ENCODE measurements around the gene WWC2.
"Not testable (repeated sequence)": the region's sequence is repeated elsewhere in the genome, so short reads cannot be mapped to it uniquely, and the experiment has no call there.

Gene WWC2

DNA sequence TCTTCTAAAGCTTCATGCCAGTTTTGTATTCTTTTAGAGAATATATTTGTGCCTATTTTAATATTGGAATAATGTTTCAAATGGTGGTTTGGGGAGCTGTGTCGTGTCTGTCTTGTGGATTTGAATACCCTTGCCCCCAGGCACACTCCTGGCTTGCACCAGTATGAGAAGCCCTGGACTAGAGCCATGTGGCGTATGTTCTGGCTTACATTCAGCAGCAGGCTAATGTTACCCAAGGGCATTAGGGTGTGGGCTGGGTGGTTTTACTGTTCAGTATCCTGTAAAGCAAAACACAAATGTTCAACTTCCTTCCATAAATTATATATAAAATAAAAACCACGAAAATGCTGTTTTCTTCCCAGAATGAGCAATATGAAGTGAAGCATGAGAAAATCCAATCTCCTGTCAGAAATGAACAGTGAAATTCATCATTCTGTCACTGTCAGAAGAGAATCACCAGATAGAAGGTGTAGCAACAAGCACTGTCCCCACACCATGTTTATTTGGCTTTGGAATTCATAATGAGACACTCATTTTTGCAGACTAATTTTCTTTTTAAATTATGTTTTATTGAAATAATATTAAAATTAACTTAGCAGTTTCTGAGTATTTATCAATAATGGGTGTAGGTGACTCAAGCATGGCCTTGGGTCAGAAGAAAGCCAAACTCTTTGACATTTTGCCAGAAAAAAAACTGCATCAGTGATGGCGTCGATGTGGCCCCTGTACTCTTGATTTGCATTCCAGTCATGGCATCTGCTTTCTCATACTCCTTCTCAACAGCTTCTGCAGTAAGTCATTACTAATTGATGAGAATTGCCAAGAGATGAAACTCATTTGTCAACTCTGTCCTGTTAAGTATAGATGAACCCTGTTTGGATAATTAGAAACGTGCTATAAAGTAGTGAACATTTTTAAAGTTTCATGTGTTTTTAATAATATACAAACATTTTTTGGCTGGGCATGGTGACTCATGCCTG lies 43.8 kb downstream of the WWC2 start:
- DNase-seq (ENCODE audit: low read depth in 2 of 2), result no peak

DNA sequence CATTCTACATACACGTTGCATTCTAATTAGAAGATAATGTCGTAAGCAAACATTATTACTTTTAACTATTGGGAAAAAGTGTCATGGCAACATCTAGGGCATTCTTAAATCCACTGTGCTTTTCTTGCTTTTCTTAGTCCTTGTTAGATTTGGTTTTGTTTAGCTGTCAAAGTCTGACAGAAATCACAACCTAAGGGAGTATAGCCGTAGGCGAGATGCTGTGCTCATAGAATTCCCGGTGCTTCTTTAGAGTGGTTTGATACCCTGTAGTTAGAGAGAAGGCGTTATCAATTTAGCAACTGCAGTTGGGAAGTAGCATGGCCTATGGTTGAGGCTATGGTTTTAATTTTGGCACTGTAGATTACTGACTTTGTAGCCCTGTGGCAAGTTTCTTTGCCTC lies 45.7 kb downstream of the WWC2 start:
- DNase-seq (ENCODE audit: low read depth in 2 of 2), result no peak

DNA sequence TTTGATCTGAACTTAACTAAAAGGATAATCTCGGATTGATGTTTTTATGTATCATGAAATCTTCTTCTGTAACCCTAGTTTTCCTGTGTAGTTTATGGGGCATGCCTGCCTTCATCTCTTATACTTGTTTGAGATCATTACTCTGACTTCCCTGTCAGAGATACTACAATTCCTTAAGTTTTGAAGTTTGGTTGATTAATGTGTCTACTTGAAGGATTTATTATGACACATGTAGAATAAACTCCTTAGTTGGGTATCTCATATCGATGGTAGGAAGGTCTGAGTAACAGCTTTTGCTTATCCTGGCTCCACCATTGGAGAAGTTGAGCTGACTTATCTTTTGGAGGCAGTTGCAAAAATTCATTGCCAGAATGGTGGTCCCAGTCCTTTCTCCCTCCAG lies 46.7 kb downstream of the WWC2 start:
- DNase-seq (ENCODE audit: low read depth in 2 of 2), result no peak

DNA sequence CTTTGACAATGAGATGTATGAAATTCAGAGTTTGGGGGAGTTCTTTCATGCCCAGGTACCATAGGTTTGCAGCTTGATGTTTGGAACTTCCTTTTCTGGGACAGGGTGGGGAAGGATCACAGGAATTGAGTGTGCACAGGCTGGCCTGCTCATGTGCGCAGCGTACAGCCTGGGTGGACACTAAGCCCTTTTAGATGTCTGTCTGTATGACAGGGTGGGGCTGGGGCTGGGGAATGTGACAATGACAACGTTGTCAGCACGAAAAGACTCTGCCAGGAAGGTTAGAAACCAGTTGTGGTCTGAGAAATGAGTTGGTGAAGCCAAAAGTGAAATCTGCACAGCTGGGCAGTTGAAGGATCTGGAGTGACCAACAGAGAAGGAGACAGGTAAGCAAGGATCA lies 47.4 kb downstream of the WWC2 start:
- no peak for DNase-seq (ENCODE audit: low read depth in 2 of 2)

DNA sequence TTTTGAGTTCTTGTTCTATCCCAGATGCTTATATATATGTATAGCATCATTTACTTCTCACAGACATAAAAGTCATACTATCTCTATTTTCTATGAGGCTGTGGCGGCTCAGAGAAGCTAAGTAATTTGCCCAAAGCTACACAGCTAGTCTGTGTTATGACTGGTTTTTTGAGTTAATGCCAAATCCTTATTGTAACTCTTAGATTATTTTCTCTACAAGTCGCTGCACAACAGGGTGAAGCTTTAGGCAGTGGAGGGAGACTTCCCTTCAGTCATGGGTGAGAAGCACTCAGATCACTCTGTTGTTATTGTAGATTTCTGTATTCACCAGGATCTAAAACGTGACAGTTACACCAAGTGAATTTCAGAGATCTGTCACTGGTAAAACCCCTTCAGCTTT lies 48.1 kb downstream of the WWC2 start:
- DNase-seq (ENCODE audit: low read depth in 2 of 2), result no peak

DNA sequence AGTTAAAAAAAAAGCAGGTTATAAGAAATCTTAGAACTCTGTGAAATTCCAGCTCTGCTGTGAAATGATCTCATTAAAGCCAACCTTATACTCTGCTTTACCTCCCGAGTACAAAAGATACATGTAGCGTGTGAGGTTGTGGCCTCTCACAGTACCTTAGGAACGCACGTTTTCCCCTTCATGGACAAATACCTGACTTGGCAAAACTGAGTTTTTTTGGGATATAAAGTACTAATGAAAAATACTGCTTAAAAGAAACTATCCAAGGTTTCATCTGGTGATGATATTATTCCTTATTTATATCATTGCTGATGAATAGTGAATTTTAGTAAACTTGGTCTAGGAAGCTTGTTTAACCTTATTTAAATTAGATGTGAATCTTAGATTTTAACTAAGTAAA lies 48.9 kb downstream of the WWC2 start:
- DNase-seq (ENCODE audit: low read depth in 2 of 2), result no peak

DNA sequence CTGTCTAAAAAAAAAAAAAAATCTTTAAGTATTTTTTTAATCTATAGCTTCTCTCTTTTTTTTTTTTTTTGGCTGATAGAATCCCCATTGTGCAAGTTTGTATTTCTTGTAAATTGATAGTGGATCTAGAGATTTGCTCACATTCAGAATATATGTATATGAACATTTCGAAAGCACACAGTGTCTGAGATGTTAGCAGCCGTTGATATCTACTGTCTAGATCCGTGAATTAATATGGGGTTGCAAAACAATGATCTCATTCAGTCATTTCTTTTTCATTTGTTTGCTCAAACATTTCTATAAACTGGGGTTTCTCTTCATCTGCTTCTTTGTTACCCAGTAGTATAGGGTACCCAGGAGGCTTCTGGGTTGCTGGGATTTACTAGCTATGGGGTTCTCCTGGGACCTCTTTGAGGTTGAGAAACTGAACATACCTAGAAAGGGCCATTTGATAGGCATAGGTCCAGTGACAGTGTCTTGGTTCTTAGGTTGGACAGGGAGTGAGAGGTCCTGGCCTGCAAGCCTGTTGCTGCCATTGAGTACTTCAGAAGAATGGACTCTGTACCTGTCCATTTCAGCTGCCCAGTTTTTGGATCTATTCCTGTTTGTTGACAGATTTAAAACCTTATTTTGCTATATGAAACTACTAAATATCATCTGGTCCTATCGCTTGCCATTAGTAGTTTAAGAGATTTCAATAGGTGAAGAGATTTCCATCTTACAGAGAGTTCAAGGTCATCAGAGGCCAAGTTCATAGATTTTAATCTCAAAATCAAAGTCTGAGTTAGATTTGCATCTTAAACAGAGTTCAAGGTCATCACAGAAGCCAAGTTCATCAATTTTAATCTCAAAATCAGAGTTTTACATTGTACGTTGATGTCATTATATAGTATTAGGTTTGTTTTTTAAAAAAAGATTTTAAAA lies 50.8 kb downstream of the WWC2 start:
- no peak for DNase-seq (ENCODE audit: low read depth in 2 of 2)

DNA sequence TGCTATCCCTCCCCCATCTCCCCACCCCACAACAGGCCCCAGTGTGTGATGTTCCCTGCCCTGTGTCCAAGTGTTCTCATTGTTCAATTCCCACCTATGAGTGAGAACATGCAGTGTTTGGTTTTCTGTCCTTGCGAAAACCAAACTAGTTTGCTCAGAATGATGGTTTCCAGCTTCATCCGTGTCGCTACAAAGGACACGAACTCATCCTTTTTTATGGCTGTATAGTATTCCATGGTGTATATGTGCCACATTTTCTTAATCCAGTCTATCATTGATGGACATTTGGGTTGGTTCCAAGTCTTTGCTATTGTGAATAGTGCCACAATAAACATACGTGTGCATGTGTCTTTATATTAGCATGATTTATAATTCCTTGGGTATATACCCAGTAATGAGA lies 51.6 kb downstream of the WWC2 start:
- DNase-seq (ENCODE audit: low read depth in 2 of 2), result not testable (repeated sequence)

DNA sequence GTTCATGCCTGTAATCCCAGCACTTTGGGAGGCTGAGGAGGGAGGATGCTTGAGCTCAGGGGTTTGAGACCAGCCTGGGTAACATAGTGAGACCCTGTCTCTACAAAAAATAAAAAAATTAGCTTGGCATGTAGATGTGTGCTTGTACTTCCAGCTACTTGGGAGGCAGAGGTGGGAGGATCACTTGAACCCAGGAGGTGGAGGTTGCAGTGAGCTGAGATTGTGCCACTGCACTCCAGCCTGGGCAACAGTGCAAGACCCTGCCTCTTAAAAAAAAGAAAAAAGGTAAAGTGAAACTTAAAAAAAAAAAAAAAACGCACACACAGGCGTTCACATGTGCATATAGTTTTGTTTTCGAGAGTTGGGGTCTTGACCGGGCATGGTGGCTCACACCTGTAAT lies 53.2 kb downstream of the WWC2 start:
- DNase-seq (ENCODE audit: low read depth in 2 of 2), result not testable (repeated sequence)

DNA sequence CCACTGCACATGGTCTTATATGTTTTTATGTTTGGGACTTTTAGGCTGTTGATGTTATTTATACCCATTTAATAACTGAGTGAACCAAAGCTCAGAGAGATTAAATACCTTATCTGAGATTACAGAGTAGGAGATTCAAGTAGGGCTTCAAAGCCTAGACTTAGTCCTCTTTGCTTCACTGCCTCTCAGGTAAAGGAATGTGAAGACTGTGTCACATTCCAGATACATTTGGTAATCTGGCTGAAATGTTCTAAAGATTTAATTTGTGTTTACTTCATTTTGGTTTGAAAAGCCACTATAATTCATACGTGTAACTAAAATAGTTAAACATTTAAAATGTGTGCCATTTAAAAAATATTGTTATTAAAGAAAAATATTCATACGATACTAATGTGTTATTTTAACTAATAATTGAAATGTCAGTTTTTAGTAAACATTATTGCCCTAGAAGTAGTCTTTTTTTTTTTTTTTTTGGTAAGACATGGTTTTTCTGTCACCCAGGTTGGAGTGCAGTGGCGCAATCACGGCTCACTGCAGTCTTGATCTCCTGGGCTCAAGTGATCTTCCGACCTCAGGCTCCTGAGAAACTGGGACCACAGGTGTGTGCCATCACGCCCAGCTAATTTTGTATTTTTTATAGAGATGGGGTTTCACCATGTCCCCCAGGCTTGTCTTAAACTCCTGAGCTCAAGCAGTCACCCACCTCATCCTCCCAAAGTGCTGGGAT lies 54.3 kb downstream of the WWC2 start:
- no peak for DNase-seq (ENCODE audit: low read depth in 2 of 2)

DNA sequence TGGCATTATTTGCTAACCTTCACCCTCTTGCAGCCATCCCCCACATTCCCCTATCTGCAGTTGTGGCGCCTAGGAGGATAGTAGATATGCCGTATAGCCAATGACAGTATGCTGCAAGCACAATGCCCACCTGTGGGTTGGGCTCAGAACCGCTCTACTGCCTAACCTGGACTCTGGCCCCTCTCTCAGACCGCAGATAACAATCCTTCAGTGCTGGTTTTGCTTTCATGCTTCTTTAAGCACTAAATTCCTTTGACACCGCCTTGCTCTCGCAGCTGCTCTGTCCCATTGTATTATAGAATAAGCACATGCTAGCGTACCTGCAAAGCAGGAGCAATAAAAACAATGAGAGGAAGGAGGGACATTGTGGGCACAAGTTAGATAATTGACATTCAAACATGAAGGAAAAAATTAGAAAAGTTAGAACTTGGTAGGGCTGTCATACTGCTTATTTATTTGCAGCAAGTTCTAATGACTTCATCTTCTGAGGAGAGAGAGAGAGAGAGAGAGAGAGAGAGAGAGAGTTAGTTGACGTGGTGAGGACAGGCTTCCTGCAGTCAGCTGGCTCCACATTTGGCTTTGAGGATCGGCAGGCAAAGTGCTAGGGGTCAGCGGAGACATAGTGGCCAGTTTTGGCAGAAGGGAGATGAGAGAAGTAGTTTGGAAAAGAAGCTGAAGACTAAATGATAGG lies 55.8 kb downstream of the WWC2 start:
- DNase-seq (ENCODE audit: low read depth in 2 of 2), result no peak

DNA sequence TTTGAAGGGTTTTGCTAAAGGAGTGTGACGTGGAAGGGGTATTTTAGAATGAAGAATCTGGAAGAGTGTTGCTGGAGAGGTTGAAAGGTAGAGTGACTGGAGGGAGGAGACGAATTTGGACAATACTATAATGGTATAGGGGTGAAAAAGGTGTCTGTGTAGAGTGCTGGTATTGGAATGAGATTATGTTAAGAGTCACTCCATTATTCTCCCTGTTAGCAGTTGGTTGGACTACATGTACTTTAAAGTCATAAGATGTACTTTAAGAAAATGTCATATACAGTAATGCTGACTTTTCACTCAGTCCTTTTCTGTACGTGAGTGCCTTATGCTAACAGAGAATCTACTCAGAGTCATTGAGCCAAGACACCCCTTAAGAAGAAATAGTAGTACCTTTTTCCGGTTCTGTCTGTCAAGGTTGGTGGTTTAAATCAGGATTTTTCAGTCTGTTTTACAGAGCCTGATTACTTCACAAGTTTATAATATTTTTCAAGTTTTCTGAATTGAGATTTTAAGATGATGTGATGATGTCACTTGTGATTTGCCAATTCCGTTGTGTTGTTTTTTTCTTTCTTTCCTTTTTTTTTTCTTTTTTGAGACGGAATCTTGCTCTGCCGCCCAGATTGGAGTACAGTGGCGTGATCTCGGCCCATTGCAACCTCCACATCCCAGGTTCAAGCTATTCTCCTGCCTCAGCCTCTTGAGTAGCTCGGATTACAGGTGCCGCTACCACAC lies 56.6 kb downstream of the WWC2 start:
- no peak for DNase-seq (ENCODE audit: low read depth in 2 of 2)

DNA sequence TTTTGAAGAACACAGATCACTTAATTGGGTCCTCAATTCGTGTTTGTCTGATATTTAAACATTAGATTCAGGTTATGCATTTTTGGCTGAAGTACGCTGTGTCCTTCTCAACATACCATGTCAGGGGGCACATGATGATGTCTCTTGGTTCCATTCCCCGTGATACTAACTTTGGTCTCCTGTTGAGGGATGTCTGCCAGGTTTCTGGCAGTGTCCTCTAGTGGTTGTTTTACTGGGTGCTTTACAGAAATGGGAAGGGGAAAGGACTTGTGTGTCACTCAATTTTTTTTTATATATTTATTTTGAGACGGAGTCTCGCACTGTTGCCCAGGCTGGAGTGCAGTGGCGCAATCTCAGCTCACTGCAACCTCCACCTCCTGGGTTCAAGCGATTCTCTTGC lies 58.2 kb downstream of the WWC2 start:
- no peak for DNase-seq (ENCODE audit: low read depth in 2 of 2)

DNA sequence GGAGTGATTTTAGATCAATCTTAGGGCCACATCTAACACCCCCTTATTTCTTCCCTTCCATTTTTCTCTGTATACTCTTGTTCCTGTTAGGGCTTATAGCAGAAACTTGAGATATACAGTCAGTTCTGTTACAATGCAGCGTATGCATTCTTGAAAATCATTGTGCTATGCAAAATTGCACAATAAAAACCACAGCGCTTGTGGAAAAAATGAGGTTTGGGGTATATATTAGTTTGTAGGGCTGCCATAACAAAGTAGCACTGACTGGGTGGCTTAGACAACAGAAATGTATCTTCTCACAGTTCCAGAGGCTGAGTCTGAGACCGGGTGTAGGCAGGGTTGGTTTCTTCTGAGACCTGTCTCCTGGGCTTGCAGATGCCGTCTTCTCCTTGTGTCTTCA lies 59.0 kb downstream of the WWC2 start:
- no peak for DNase-seq (ENCODE audit: low read depth in 2 of 2)

DNA sequence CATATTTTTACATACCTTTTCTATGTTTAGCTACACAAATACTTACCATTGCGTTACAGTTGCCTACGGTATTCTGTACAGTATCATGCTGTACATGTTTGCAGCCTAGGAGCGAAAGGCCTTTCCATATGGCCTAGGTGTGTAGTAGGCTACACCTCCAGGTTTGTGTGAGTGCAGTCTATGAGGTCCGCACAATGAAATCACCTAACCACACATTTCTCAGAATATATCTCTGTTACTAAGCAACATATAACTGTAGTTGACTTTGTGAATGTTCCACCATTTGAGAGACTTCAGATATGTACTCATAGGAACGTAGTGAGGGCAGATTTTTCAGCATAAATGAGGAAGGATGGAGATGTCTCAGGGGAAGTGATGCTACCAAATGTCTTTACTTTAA lies 62.6 kb downstream of the WWC2 start:
- no peak for DNase-seq (ENCODE audit: low read depth in 2 of 2)

DNA sequence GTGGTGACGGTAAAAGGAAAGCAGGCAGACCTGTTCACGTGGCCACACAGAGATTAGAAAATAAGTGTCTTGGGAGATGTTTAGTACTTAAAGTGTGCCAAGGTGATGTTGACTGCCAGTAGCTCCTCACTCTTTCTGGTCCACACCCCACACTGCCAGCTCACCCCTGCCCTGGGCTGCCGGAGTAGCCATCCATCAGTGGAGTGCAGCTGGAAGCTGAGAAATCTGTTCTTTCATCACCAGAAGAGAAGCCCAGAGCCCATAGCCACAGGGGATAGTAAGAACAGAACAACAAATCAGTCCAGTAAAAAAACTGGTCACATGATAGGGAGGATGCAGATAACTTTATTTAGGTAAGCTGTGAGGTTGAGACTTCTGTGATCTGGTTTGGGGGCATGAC lies 64.1 kb downstream of the WWC2 start:
- no peak for DNase-seq (ENCODE audit: low read depth in 2 of 2)

DNA sequence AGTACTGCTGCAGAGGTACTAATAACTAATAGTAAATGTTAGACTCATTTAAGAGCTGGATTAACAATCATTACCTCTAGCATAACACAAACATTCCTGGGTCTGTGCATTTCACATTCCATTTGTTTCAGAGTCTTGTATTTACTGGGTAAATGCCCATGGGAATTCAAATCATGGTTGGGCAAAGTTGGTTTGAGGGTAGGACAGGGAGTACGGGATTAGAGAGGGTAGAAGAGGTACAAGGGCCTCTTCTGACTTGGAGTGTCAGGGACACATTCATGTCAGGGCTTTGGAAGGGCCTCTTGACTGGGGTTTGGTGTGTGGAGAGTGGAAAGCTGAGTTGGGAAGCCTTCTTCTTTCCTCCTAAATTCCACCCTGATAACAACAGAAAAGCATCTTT lies 65.9 kb downstream of the WWC2 start:
- DNase-seq (ENCODE audit: low read depth in 2 of 2), result no peak

DNA sequence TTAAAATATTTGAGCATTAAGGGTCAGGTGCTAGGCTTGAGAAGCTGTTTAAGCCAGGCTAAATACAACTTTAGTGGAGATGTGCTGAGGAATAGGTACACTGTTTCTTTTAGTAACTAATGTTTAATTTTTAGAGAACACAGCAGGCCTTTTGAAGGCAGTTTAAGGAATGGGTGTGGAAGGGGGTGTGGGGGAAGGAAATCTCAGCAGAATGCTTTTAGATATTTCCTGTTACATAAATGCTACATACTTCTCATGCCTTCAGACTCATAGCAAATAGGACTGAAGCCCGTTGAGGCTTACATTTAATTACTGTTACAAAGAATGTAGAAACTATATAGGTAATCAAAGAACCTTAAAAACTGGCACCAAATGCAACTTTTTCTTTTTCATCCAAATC lies 66.3 kb downstream of the WWC2 start:
- DNase-seq (ENCODE audit: low read depth in 2 of 2), result no peak

DNA sequence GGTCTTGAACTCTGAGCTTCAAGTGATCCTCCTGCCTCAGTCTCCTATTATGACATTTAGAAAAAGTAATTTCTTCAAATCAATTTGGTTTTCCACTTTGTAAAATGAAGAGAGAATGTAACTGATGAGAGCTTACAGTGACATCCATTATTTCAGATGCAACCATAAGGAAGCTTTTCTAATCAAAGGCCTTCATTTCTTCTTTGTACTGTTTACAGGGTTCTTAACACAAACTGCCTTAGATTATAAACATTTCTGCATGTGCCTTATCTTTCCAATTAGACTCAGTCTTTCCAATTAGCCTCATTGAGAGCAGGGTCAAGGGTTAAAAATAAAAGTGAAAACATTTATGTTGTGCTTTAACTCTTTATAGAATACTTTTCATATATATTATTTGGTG lies 71.8 kb downstream of the WWC2 start:
- no peak for DNase-seq (ENCODE audit: low read depth in 2 of 2)

DNA sequence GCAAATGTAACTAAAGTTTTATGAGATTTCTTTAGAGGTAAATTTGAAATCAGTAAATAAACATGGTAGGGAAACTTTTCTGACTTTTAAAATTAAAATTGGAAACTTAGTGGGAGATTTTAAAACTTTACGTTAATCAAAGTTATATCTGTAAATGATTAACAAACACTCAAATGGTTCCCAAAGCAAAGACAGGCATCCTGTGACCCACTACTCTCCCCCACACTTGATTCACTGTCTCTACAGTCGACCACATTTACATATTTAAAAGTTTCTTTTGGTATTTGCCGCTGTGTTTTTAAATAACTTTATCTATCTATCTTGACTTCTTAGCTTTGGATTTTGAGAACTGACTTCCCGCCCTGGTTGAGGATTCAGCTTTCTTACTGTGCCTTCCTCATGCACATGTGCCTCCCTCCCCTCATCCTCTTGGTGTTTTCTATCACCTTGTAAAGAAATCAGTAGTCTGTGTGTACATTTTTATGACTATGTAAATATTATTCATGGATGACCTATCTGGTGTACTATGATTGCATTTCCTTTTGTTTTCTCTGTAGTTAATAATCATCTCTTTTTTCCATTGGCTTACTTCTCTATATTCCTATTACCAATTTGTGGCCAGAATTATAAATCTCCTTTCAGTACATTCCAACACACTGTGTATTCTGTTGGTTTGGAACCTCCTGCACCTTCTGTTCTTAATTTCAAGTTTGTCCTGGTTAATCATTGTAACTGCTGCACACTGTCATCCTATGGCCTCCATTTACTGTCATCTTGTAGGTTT lies 72.6 kb downstream of the WWC2 start:
- DNase-seq (ENCODE audit: low read depth in 2 of 2), result no peak
